Astrocyte (in vitro differentiated cells and primary cell): ENCODE results near the gene EML3. TPM values are rescaled to one million over a fixed set of nuclear protein-coding genes. Genes with fewer than 3 reads are reported as not detected.

ENCODE experiments used
- DNase-seq: peaks from one replicate; pipeline ENCODE4 v3.0.0-alpha.2; 2010; ENCODE audit warnings: low read depth
- FAIRE-seq: peaks from 2 replicates; lab custom pipeline; 2011; peaks lifted over from hg19 to GRCh38; lab: Jason Lieb, UNC
- H2AFZ ChIP-seq: 2 replicates; pipeline ENCODE4 v1.6.0; 2012; ENCODE audit warnings: low read depth, low read length, inconsistent platforms
- H3K27ac ChIP-seq: 2 replicates; pipeline ENCODE4 v1.5.1; 2011; ENCODE audit warnings: low read depth, low read length, inconsistent platforms
- H3K27me3 ChIP-seq: 2 replicates; pipeline ENCODE4 v1.6.0; 2011; ENCODE audit warnings: low read length, inconsistent platforms; ENCODE audit not compliant: insufficient read depth
- H3K36me3 ChIP-seq: 2 replicates; pipeline ENCODE4 v1.5.1; 2011; ENCODE audit warnings: low read length, inconsistent platforms; ENCODE audit not compliant: insufficient read depth
- H3K4me1 ChIP-seq: 2 replicates; pipeline ENCODE4 v1.5.1; 2011; ENCODE audit warnings: low read length, inconsistent platforms; ENCODE audit not compliant: insufficient read depth
- H3K4me2 ChIP-seq: 2 replicates; pipeline ENCODE4 v1.6.0; 2012; ENCODE audit warnings: low read length, inconsistent platforms
- H3K4me3 ChIP-seq: 2 replicates; pipeline ENCODE4 v1.5.1; 2011; ENCODE audit warnings: low read depth, mild to moderate bottlenecking, low read length, inconsistent platforms; ENCODE audit not compliant: insufficient read depth
- H3K79me2 ChIP-seq: 2 replicates; pipeline ENCODE4 v1.6.0; 2012; ENCODE audit warnings: mild to moderate bottlenecking, low read length, inconsistent platforms; ENCODE audit not compliant: insufficient read depth
- H3K9ac ChIP-seq: 2 replicates; pipeline ENCODE4 v1.6.0; 2012; ENCODE audit warnings: mild to moderate bottlenecking, low read length, inconsistent platforms
- H3K9me3 ChIP-seq: 2 replicates; pipeline ENCODE4 v1.5.1; 2012; ENCODE audit warnings: low read depth, mild to moderate bottlenecking, low read length, inconsistent platforms; ENCODE audit not compliant: insufficient read depth
- H4K20me1 ChIP-seq: 2 replicates; pipeline ENCODE4 v1.6.0; 2012; ENCODE audit warnings: low read length, inconsistent platforms; ENCODE audit not compliant: insufficient read depth
- H3K27ac Mint-ChIP-seq: one replicate; pipeline ENCODE4 v1.8.0; 2021; ENCODE audit warnings: mild to moderate bottlenecking, mixed read lengths; ENCODE audit not compliant: unreplicated experiment
- H3K27me3 Mint-ChIP-seq: one replicate; pipeline ENCODE4 v1.8.0; 2021; ENCODE audit warnings: low read depth, mixed read lengths; ENCODE audit not compliant: unreplicated experiment
- H3K36me3 Mint-ChIP-seq: one replicate; pipeline ENCODE4 v1.8.0; 2021; ENCODE audit warnings: low read depth, mixed read lengths; ENCODE audit not compliant: unreplicated experiment
- H3K4me1 Mint-ChIP-seq: one replicate; pipeline ENCODE4 v1.8.0; 2021; ENCODE audit warnings: low read depth, mixed read lengths; ENCODE audit not compliant: unreplicated experiment
- H3K4me3 Mint-ChIP-seq: one replicate; pipeline ENCODE4 v1.8.0; 2021; ENCODE audit warnings: mild to moderate bottlenecking, moderate library complexity, mixed read lengths; ENCODE audit not compliant: unreplicated experiment
- H3K9me3 Mint-ChIP-seq: one replicate; pipeline ENCODE4 v1.8.0; 2021; ENCODE audit warnings: mild to moderate bottlenecking, mixed read lengths; ENCODE audit not compliant: unreplicated experiment
- EZH2 ChIP-seq: IDR thresholded peaks from 2 replicates; pipeline ENCODE4 v1.6.1; 2012; ENCODE audit warnings: mild to moderate bottlenecking, low read length, inconsistent platforms; ENCODE audit not compliant: insufficient read depth
- total RNA-seq: library from RNA; stranded (reverse); gene quantifications from 2 replicates; pipeline ENCODE4 v1.2.1, GENCODE V29; 2021
- TF ChIP-seq, protein P1 (sequence below): IDR thresholded peaks from 2 replicates; pipeline ENCODE4 v1.5.1; 2011; ENCODE audit warnings: low read depth, mild to moderate bottlenecking, inconsistent platforms, low read length, moderate library complexity; ENCODE audit not compliant: insufficient read depth

EML3 gene
- total RNA-seq, 1 donor from 2014 or later = 25.5 TPM

DNA sequence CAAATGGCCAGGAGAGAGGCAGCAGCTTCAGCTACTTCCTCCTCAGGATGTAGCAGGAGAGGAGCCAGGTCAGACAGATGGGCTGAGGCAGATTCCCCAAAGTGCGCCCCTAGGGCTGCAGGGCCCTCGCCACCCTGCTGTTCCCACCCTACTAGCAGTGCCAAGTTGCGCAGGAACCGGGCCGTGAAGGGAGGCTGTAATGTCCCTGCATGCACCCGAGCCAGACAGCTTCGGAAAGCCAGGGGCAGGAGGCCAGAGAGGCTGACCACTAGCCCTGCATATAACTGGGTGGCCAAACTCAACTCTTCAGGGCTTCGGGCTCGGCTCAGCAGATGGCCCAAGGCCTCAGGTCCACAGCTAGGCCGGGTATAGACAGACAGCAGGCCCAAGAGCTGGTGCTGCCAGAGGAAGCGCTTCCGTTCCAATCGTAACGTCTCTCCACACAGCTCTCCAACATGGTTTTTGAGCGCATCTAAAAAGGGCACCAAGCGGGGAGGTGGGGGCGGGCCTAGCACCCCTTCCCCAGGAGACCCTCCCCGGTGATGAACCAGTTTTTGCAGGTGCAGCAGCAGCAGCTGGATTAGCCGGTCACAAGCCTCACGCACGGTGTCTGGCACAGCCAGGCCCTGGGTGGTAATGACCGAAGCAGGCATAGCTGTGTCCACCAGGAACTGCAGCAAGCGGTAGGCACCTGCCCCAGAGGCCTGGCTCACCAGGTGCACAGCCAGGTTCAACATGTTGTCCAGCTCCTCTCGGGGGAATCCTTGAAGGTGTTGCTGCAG is 35.8 kb upstream of the EML3 start:
- H3K4me3 Mint-ChIP-seq = no peak overlapping the region
- H3K9me3 ChIP-seq = no peaks in the 10 kb centered on the region
- TF ChIP-seq, protein P1, sequence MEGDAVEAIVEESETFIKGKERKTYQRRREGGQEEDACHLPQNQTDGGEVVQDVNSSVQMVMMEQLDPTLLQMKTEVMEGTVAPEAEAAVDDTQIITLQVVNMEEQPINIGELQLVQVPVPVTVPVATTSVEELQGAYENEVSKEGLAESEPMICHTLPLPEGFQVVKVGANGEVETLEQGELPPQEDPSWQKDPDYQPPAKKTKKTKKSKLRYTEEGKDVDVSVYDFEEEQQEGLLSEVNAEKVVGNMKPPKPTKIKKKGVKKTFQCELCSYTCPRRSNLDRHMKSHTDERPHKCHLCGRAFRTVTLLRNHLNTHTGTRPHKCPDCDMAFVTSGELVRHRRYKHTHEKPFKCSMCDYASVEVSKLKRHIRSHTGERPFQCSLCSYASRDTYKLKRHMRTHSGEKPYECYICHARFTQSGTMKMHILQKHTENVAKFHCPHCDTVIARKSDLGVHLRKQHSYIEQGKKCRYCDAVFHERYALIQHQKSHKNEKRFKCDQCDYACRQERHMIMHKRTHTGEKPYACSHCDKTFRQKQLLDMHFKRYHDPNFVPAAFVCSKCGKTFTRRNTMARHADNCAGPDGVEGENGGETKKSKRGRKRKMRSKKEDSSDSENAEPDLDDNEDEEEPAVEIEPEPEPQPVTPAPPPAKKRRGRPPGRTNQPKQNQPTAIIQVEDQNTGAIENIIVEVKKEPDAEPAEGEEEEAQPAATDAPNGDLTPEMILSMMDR = no peak
- TF ChIP-seq EZH2 = no peak
- no peak for DNase-seq
- no peaks in the 10 kb centered on the region for H3K9me3 Mint-ChIP-seq
- H3K27me3 ChIP-seq = no peaks in the 10 kb centered on the region
- no peak overlapping the region for H3K4me3 ChIP-seq
- peaks cover 18% of the 10 kb centered on the region for H4K20me1 ChIP-seq
- no peaks in the 10 kb centered on the region for H3K36me3 Mint-ChIP-seq
- no peak overlapping the region for H3K27ac Mint-ChIP-seq
- peaks cover 76% of the 10 kb centered on the region for H3K79me2 ChIP-seq
- H3K36me3 ChIP-seq = peaks cover 15% of the 10 kb centered on the region
- peaks cover 7% of the 10 kb centered on the region for H3K4me1 Mint-ChIP-seq
- no peak for FAIRE-seq
- H2AFZ ChIP-seq = no peak overlapping the region
- H3K9ac ChIP-seq = no peak overlapping the region
- no peaks in the 10 kb centered on the region for H3K27me3 Mint-ChIP-seq
- peaks cover 10% of the 10 kb centered on the region for H3K4me1 ChIP-seq
- H3K4me2 ChIP-seq = no peak overlapping the region
- no peak overlapping the region for H3K27ac ChIP-seq

DNA sequence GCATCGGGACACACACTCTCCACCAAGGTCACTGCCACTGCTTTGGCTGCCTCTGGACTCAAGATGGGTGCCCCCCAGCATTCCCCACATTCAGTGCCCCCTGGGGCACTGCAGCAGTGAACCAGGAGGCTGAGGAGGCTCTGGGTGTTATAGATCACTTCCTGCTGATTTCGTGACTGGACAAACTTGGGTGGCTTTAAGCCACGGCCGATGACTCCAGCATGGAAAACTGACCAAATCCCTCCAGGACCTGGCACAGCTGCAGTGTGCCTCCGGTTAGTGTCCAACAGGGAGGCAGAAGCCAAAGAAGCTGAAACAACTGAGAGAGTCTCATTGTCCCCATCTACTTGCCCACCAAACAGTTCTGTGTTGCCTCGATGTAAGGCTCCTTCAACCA is 35.0 kb upstream of the EML3 start:
- Histone ChIP-seq H3K9me3 (no peaks in the 10 kb centered on the region), H3K4me2 (no peak overlapping the region), H3K36me3 (peaks cover 19% of the 10 kb centered on the region), H3K4me3 (no peak overlapping the region), H4K20me1 (peaks cover 22% of the 10 kb centered on the region), H3K79me2 (peaks cover 77% of the 10 kb centered on the region), H3K4me1 (peaks cover 10% of the 10 kb centered on the region), H2AFZ (no peak overlapping the region), H3K9ac (no peak overlapping the region), H3K27me3 (no peaks in the 10 kb centered on the region), H3K27ac (no peak overlapping the region)
- no peaks in the 10 kb centered on the region for H3K9me3 Mint-ChIP-seq
- TF ChIP-seq EZH2 = no peak
- TF ChIP-seq, protein P1 = no peak
- DNase-seq = no peak
- H3K27ac Mint-ChIP-seq = no peak overlapping the region
- H3K4me3 Mint-ChIP-seq = peak overlapping the region; percentile 60
- H3K36me3 Mint-ChIP-seq = no peaks in the 10 kb centered on the region
- H3K27me3 Mint-ChIP-seq = no peaks in the 10 kb centered on the region
- FAIRE-seq = no peak
- H3K4me1 Mint-ChIP-seq = peaks cover 7% of the 10 kb centered on the region
